Skin epidermis (tissue), 12 donors: ENCODE data around the gene INF2.

ENCODE experiments used
- H3K27ac ChIP-seq, 21 experiments: fragments of 200-600 bp; sonication (generic) in 11 of 21; one replicate each; pipeline ENCODE4 v1.5.0; 2020; ENCODE audit warnings: mild to moderate bottlenecking in 3 of 21, inconsistent platforms in 2 of 21, moderate library complexity in 2 of 21
- H3K4me3 ChIP-seq, 7 experiments: fragments of 200-600 bp; sonication (generic) in 2 of 7; one replicate each; pipeline ENCODE4 v1.5.0; 2020; ENCODE audit warnings: inconsistent platforms in 2 of 7, mild to moderate bottlenecking in 2 of 7, moderate library complexity in 1 of 7

INF2 gene

DNA sequence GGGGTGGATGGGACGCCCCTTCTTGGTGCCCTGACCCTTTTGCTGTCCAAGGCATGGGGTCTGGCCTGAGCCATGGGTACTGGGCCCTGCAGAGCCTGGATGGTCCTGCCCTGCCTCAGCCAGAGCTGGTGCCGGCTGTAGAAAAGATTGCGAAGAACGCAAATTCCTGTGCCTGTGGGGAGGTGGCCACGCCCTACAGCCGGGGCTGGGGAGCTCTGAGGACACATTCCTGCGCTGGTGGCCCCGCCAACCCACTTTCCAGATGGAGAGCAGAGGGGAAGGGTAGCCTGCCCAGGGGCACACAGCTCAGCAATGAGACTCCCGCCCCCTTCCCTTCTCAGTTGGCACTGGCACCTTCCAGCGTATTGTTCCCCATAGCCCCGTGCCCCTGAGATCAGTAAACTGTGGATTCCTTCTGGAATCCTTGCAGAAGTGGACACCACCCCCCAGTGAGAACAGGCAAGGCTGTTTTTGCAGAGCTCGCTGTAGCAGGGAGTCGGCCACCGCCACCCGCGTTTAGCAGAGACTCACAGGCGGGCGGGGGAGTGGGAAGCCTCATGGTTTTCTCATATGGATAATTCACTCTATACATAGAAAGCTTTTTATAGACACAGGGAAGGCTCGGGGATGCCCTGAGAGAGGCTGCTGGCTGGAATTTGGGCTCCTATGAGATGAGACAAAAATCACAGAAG lies 8.6 kb downstream of the INF2 start:
- H3K4me3 ChIP-seq = no peak overlapping the region
- H3K27ac ChIP-seq = peak overlapping the region in 6 of 21 experiments; percentile 15 to 37 (median 24)

GRCh38 chr14:104698688-104699425 lies 9.4 kb downstream of the INF2 start:
- Histone ChIP-seq H3K27ac (peak overlapping the region in 3 of 21 experiments; percentile 19 to 29 (median 21)), H3K4me3 (no peak overlapping the region)

- Histone ChIP-seq H3K4me3 (no peak overlapping the region), H3K27ac (no peak overlapping the region)
These were observed 10.0 kb downstream of the INF2 start for GRCh38 chr14:104699426-104699748.

- Histone ChIP-seq H3K4me3 (no peak overlapping the region), H3K27ac (peak overlapping the region in 1 of 21 experiments; percentile 45)
These were observed 10.8 kb downstream of the INF2 start for GRCh38 chr14:104700225-104700651.

DNA sequence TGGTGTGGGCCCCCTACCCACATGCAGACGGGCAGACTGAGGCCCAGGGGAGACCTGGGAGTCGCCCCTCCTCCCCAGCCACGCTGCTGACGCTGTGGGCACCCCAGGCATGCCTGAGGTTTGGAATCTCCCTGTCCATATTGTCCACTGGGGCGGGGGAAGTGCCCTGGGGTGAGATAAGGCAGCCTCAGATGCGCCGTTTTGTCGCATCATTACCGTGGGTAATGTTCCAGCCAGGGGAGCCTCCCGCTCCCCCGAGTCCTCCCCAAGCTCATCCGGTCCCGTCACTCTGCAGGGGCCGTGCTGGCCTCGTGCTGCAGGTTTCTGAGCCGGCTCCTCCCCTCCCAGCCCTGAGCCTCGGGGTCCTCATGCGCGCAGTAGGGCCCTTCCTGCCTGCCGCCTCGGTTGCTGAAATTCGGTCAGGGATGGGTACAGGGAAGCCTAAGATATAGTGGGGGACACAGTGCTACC lies 11.4 kb downstream of the INF2 start:
- H3K27ac ChIP-seq = peak overlapping the region in 1 of 21 experiments; percentile 45
- H3K4me3 ChIP-seq = no peak overlapping the region

DNA sequence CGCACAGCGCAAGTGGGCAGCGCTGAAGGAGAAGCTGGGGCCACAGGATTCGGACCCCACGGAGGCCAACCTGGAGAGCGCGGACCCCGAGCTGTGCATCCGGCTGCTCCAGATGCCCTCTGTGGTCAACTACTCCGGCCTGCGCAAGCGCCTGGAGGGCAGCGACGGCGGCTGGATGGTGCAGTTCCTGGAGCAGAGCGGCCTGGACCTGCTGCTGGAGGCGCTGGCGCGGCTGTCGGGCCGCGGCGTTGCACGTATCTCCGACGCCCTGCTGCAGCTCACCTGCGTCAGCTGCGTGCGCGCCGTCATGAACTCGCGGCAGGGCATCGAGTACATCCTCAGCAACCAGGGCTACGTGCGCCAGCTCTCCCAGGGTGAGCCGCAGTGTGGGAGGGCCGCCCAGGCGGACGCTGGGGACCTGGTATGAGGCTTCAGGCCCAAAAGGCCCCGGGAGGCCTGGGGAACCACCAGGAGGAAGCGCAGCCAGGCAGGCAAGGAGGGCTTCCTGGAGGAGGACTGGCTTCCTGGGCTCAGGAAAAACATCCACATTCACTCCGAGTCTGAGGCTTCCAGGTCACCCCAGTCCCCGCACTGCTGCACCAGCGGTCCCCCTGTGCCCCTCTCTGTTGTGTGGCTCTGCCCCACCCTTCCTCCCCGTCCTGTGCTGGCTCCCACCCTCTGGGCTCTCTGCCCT lies 12.1 kb downstream of the INF2 start:
- H3K27ac ChIP-seq = peak overlapping the region in 1 of 21 experiments; percentile 12
- no peak overlapping the region for H3K4me3 ChIP-seq

GRCh38 chr14:104702106-104702505 lies 12.7 kb downstream of the INF2 start:
- peak overlapping the region in 1 of 21 experiments; percentile 12 for H3K27ac ChIP-seq
- H3K4me3 ChIP-seq = no peak overlapping the region

DNA sequence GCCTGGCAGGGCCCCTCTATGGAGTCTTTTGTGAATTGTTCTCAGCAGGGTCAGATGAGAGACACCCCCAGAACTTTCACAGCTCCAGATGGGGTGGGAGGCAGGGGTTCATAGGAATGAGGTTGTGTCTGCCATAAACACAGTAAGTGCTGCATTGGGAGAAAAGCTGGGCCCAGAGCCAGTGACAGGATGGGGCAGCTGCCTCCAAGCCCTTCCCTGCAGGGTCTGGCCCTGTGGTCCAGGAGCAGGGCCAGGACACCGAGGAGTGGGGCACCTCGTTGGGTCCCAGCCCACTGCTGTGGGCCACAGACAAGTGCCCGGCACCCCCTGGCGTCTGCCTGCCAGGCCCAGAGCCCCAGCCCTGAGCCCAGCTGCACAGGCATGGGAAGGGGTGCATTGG lies 13.3 kb downstream of the INF2 start:
- no peak overlapping the region for H3K27ac ChIP-seq
- no peak overlapping the region for H3K4me3 ChIP-seq

DNA sequence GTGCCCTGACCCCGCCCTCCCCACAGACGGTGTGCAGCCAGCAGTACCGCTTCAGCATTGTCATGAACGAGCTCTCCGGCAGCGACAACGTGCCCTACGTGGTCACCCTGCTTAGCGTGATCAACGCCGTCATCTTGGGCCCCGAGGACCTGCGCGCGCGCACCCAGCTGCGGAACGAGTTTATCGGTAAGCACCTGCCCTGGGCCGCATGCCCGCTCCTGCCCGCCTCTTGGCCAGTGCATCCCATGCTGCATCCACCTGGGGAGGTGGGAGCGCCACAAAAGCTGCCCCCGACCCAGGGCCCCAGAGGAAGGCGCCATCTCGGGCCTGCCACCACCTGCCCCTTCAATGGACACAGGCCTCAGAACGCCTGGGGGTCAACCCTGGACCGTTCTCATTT lies 13.9 kb downstream of the INF2 start:
- no peak overlapping the region for H3K4me3 ChIP-seq
- no peak overlapping the region for H3K27ac ChIP-seq

DNA sequence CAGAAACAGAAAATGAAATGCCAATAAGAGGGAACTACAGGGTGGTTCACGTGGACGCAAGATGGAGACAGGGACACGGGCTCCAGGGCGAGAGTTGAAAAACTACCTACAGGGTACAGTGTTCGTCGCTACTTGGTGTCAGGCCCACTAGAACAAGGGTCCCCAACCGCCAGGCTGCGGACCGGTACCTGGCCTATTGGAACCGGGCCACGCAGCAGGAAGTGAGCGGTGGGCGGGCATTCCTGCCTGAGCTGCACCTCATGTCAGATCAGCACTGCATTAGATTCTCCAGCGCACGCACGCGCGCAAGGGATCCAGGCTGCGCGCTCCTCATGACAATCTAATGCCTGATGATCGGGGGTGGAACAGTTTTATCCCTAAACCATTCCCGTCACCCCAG lies 14.8 kb downstream of the INF2 start:
- Histone ChIP-seq H3K4me3 (no peak overlapping the region), H3K27ac (no peak overlapping the region)

DNA sequence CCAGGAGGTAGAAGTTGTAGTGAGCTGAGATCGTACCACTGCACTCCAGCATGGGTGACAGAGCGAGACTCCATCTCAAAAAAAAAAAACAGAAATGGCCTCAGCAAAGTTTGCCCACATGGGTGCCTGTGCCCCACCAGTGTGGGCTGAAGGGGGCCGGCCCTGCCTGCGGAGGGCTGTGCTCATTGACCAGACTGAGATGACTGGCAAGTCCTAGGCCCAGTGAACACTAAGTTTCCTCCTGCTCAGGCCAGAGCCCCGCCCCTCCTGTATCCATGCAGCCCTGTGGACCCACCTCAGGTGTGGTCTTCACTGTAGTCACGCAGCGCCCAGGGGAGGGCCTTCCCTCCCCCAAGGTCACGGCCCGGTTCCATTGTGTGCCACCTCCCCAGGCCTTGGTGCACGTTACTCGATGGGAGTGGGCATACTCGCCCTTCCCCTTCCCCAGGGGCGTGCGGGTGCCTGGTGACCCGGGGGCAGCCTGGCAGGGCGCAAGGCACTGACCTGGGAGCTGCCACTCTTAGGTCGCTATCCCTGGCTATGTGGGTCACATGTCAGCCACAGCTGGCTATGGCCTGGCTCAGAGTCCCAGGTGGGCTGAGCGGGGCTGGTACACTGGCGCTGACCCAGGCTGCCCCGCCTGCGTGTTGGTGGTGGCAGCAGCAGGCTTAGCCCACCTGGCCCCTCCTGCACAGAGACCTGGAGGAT lies 16.1 kb downstream of the INF2 start:
- Histone ChIP-seq H3K4me3 (no peak overlapping the region), H3K27ac (no peak overlapping the region)

DNA sequence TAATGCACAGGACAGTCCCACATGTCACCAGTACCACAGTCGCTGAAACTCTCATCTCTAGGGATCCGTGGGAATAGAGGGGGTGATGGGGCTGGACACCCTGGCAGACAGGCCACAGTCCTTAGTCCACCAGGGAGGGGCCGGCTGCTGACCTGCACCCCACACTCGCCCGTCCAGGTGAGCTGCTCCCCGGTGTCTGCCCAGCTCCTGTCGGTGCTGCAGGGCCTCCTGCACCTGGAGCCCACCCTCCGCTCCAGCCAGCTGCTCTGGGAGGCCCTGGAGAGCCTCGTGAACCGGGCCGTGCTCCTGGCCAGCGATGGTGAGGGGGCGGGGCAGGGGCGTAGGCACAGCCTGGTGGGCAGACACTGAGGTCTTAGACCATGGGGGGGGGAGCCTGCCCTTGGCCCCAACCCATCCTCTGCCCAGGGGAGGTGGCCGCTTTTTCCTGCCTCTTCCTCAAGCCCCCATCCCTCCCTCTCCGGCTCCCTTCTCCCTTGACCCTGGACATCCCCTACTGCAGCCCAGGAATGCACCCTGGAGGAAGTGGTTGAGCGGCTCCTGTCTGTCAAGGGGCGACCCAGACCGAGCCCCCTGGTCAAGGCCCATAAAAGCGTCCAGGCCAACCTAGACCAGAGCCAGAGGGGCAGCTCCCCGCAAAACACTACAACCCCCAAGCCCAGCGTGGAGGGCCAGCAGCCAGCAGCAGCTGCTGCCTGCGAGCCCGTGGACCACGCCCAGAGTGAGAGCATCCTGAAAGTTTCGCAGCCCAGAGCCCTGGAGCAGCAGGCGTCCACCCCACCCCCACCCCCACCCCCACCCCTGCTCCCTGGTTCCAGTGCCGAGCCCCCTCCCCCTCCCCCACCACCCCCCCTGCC lies 17.6 kb downstream of the INF2 start:
- Histone ChIP-seq H3K27ac (no peak overlapping the region), H3K4me3 (no peak overlapping the region)

DNA sequence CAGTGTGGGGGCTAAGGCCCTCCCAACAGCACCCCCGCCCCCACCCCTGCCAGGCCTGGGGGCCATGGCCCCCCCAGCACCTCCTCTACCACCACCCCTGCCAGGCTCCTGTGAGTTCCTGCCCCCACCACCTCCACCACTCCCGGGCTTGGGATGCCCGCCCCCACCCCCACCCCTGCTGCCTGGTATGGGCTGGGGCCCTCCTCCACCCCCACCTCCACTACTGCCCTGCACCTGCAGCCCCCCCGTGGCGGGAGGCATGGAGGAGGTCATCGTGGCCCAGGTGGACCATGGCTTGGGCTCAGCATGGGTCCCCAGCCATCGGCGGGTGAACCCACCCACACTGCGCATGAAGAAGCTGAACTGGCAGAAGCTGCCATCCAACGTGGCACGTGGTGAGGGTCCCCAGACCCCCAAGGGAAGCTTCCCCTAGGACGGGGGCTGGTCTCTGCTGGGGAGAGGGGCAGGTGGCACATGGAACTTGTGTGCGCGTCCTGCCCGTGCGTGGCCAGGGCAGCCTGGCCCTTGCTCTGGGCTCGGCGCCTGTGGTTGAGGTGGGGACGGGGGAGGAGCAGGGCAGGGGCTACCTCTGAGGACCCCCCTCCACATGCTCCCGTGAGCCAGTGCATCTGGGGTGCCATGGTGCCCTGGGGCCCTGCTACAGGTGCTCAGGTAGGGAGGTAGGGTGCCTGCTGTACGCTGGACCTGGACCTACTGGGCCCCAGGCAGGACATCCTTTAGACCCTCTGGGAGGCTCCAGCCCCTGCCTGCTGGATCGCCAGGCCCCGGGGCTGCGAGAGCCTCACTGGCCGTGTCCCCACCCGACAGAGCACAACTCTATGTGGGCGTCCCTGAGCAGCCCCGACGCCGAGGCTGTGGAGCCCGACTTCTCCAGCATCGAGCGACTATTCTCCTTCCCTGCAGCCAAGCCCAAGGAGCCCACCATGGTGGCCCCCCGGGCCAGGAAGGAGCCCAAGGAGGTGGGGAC lies 18.5 kb downstream of the INF2 start:
- no peak overlapping the region for H3K27ac ChIP-seq

DNA sequence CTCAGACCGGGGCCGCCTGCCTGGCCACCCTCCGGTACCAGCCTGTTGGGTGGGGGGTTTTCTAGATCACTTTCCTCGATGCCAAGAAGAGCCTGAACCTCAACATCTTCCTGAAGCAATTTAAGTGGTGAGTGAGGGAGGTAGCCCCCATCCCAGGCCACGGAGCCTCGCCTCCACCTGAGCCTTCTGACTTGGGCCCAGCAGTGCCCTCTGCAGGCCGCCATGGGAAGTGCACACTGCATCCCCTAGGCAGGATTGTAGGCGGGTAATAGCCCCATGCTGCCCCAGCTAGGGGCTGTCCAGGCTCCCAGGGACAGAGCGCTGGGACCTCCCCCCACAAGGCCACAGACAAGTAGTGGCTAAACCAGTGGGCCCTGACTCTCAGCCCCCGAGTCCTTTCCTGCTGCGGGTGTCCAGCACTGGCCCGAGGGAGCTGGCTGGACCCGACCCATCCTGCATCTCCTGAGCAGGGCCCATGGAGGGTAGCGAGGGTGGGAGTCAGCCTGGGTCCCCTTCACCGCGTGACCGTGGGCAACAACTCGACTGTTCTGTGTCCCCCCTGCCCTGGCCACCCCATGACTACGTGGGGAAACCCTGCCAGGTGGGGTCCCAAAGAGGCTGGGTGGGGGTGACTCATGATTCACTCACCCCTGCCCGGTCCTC lies 19.3 kb downstream of the INF2 start:
- H3K27ac ChIP-seq = no peak overlapping the region
- H3K4me3 ChIP-seq = no peak overlapping the region

More for the DNA sequence above, 18.5 kb downstream of the INF2 start:
- no peak overlapping the region for H3K4me3 ChIP-seq

GRCh38 chr14:104709387-104710039 lies 20.1 kb downstream of the INF2 start:
- no peak overlapping the region for H3K27ac ChIP-seq
- H3K4me3 ChIP-seq = no peak overlapping the region

DNA sequence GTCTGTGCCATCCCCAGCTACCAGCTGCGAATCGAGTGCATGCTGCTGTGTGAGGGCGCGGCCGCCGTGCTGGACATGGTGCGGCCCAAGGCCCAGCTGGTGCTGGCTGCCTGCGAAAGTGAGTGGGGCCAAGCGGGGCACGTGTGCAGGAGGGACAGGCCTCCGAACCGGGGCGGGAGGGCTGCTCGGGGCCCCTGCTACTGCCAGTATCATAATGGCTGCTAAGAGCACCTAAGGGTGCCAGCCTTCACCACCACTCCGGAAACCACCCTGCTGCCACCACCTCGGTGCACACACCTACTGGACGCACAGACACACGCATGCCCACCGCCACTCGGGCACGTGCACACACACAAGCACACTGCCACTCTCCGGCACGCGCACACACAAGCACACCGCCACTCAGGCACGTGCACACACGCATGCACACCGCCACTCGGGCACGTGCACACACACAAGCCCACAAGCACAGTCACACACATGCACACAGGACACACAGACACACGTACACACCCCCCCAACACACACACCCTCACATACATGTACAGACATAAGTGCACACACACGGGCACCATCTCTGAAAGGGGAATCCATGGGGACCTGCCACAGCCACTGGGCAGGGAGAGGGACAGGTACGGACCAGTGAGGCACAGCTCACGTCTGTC lies 20.8 kb downstream of the INF2 start:
- Histone ChIP-seq H3K4me3 (no peak overlapping the region), H3K27ac (no peak overlapping the region)
